B cell (primary cell): ENCODE data around the gene SFTPB. TPM values are rescaled to one million over a fixed set of nuclear protein-coding genes. Genes with fewer than 3 reads are reported as not detected.

Source experiments
- ATAC-seq: fragments of 200-7000 bp; cut with Tn5 transposase; one replicate; pipeline ENCODE4 v1.10.0; 2021; ENCODE audit warnings: low read depth, mild to moderate bottlenecking, moderate number of reproducible peaks, moderate library complexity
- CTCF ChIA-PET: fragments of 350-600 bp; sonication (Branson Sonifier 250); formaldehyde crosslinking; loops from one replicate; lab custom pipeline; 2021; ENCODE audit warnings: antibody characterized with exemption, inconsistent platforms; lab: Charles Lee
- POLR2A ChIA-PET: fragments of 350-600 bp; sonication (Branson Sonifier 250); formaldehyde crosslinking; loops from one replicate; lab custom pipeline; 2021; ENCODE audit warnings: antibody characterized with exemption; lab: Charles Lee
- DNase-seq: peaks from one replicate; pipeline ENCODE4 v3.0.0; 2013
- H2AFZ ChIP-seq: 2 replicates; pipeline ENCODE4 v1.6.1; 2012; ENCODE audit warnings: mild to moderate bottlenecking, low read depth, low read length; ENCODE audit not compliant: insufficient read depth, poor library complexity, severe bottlenecking
- H3K27ac ChIP-seq, 2 donors: 1 replicate in 1 of 2; 2 replicates in 1 of 2; pipeline ENCODE4 v1.5.1; 2012 to 2013; ENCODE audit warnings: low read length in 2 of 2, mild to moderate bottlenecking in 2 of 2, moderate library complexity in 1 of 2
- H3K27me3 ChIP-seq, 4 experiments: fragments of 200-600 bp in 1 of 4; sonication (generic) in 1 of 4; replicated peaks in 1 of 4; 1 replicate in 2 of 4; 2 replicates in 2 of 4; pipeline versions ENCODE4 v1.6.1 to v1.7.0; 2013 to 2016; ENCODE audit warnings: low read length in 3 of 4, mild to moderate bottlenecking in 2 of 4, mixed read lengths in 1 of 4, moderate library complexity in 1 of 4; ENCODE audit not compliant: insufficient read depth in 4 of 4, control insufficient read depth in 3 of 4; ENCODE audit errors: control extremely low read depth in 1 of 4
- H3K36me3 ChIP-seq, 2 experiments: replicated peaks in 1 of 2; 1 replicate in 1 of 2; 2 replicates in 1 of 2; pipeline versions ENCODE4 v1.6.1 to v1.7.1; 2013; ENCODE audit warnings: low read length in 1 of 2; ENCODE audit not compliant: insufficient read depth in 2 of 2, control insufficient read depth in 1 of 2; ENCODE audit errors: control extremely low read depth in 1 of 2, extremely low read depth in 1 of 2
- H3K4me1 ChIP-seq, 2 donors: fragments of 200-600 bp in 1 of 2; sonication (generic) in 1 of 2; 1 replicate in 1 of 2; 2 replicates in 1 of 2; pipeline versions ENCODE4 v1.5.1 to v1.6.1; 2013 to 2017; ENCODE audit warnings: low read length in 2 of 2; ENCODE audit not compliant: control insufficient read depth in 2 of 2, insufficient read depth in 2 of 2
- H3K4me2 ChIP-seq: replicated peaks from 2 replicates; pipeline ENCODE3; 2012; ENCODE audit warnings: mild to moderate bottlenecking, low read depth, low read length; ENCODE audit not compliant: poor library complexity, severe bottlenecking
- H3K4me3 ChIP-seq, 5 experiments: fragments of 200-600 bp in 1 of 5; sonication (generic) in 1 of 5; 1 replicate in 3 of 5; 2 replicates in 2 of 5; pipeline versions ENCODE4 v1.5.1 to v1.7.0; 2011 to 2016; ENCODE audit warnings: low read length in 4 of 5, mild to moderate bottlenecking in 4 of 5, low read depth in 2 of 5, control low read depth in 1 of 5, moderate library complexity in 1 of 5; ENCODE audit not compliant: insufficient read depth in 1 of 5; ENCODE audit errors: control extremely low read depth in 1 of 5, extremely low read depth in 1 of 5
- H3K79me2 ChIP-seq: fragments of 200-600 bp; sonication (generic); one replicate; pipeline ENCODE4 v1.6.0; 2016; ENCODE audit warnings: low read length; ENCODE audit not compliant: control insufficient read depth, insufficient read depth
- H3K9ac ChIP-seq: fragments of 200-600 bp; sonication (generic); 2 replicates; pipeline ENCODE4 v1.6.1; 2017; ENCODE audit warnings: mild to moderate bottlenecking, low read length, moderate library complexity
- H3K9me3 ChIP-seq, 3 donors: one replicate each; pipeline versions ENCODE4 v1.6.1 to v1.7.1; 2013; ENCODE audit warnings: low read length in 2 of 3; ENCODE audit not compliant: control insufficient read depth in 2 of 3, insufficient read depth in 1 of 3; ENCODE audit errors: control extremely low read depth in 1 of 3
- H4K20me1 ChIP-seq: 2 replicates; pipeline ENCODE4 v1.6.0; 2012; ENCODE audit warnings: mild to moderate bottlenecking, low read length; ENCODE audit not compliant: insufficient read depth, control insufficient read depth, poor library complexity, severe bottlenecking
- H3K27ac Mint-ChIP-seq: one replicate; pipeline ENCODE4 v1.8.0; 2021; ENCODE audit warnings: mixed read lengths
- H3K27me3 Mint-ChIP-seq: one replicate; pipeline ENCODE4 v1.8.0; 2021; ENCODE audit warnings: mixed read lengths
- H3K4me1 Mint-ChIP-seq: one replicate; pipeline ENCODE4 v1.8.0; 2021; ENCODE audit warnings: mixed read lengths
- H3K4me3 Mint-ChIP-seq: one replicate; pipeline ENCODE4 v1.8.0; 2021; ENCODE audit warnings: mixed read lengths
- H3K9me3 Mint-ChIP-seq: one replicate; pipeline ENCODE4 v1.8.0; 2022; ENCODE audit warnings: mixed read lengths; ENCODE audit not compliant: insufficient read depth
- EZH2 ChIP-seq: IDR thresholded peaks from 2 replicates; pipeline ENCODE4 v1.6.1; 2012; ENCODE audit warnings: borderline replicate concordance, low read depth, mild to moderate bottlenecking, moderate library complexity, low read length; ENCODE audit not compliant: insufficient read depth, poor library complexity, severe bottlenecking
- WGBS: methylation state at CpG from one replicate; pipeline ENCODE4 v1.1.5; 2013; ENCODE audit warnings: missing lambda C conversion rate; ENCODE audit not compliant: insufficient coverage; 5-methylcytosine and 5-hydroxymethylcytosine counted together
- intact Hi-C: fragments of 100-400 bp; cut with micrococcal nuclease; formaldehyde crosslinking; loops from one replicate; pipeline ENCODE4 v1.10.0; 2022
- polyA plus RNA-seq: library from polyadenylated mRNA; depleted of rRNA; stranded (reverse); fragments of >200 nt; gene quantifications from 2 replicates; pipeline ENCODE4 v1.2.3, GENCODE V29; 2012
- total RNA-seq, 2 donors: library from RNA; stranded (reverse); fragments of 120-200 nt in 1 of 2; gene quantifications; 1 replicate in 1 of 2; 2 replicates in 1 of 2; pipeline versions ENCODE4 v1.2.3 to v1.2.4, GENCODE V29; 2013 to 2022
- TF ChIP-seq, protein P1 (sequence below): fragments of 200-600 bp; IDR thresholded peaks from one replicate; pipeline ENCODE4 v1.8.0; 2022; ENCODE audit warnings: antibody characterized with exemption, mild to moderate bottlenecking

The SFTPB gene
- total and polyA plus RNA-seq, 2 donors (not counting 1 experiment from before 2014, with no cell fraction given) = not detected

DNA sequence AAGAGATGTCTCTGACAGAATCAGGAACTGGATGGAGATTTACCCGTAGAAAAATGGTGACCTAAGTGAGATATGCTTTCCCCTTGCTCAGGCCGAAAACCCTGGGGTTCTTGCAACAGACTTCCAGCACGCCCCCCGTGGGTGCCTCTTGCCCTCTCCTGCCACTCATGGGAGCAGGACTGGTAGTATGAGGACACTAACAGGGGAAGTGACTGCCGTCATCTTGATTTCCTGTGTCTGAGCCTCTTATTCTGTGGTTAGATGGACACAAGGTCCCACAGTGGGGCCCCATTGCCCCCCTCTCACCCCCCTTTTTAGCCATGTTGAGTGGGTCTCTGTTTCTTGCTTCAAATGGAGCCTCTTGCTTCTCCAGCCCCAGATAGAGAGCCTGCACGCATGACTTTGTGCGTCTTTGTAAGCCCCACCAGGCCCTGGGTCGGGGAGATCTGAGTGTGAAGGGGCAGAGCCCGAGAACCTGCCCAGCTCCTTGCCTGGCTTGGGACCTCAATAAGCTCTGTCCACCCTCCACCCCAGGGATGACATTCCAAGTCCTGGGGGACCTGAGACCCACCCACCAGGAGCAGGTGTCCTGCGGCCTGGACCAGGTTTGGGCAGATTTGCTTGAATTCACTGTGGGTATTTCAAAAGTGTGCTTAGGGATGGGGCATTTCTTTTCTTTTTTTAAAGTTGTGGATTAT lies 38.7 kb upstream of the SFTPB start:
- 83% methylated on average over 7 of the region's 10 CpGs for WGBS
- Histone ChIP-seq H3K36me3 (no peaks in the 10 kb centered on the region), H3K4me3 (no peak overlapping the region), H2AFZ (peak overlapping the region; percentile 8), H3K9ac (no peak overlapping the region), H3K27ac (no peak overlapping the region), H3K27me3 (peaks cover 0 to 7% (median 0%) of the 10 kb centered on the region in 4 experiments), H4K20me1 (no peaks in the 10 kb centered on the region), H3K4me2 (peak overlapping the region; percentile 37), H3K4me1 (peaks cover 39 to 44% of the 10 kb centered on the region in 2 donors), H3K79me2 (no peaks in the 10 kb centered on the region), H3K9me3 (no peaks in the 10 kb centered on the region)
- peaks cover 39% of the 10 kb centered on the region for H3K4me1 Mint-ChIP-seq
- intact Hi-C loops = loop anchor here (1.0 to 10.0 kb wide), 4 partner anchors 27 to 315 kb away; partner anchors contain the start of gene MAT2A
- H3K27ac Mint-ChIP-seq = peak overlapping the region; percentile 38
- no peak for ATAC-seq
- H3K9me3 Mint-ChIP-seq = no peaks in the 10 kb centered on the region
- POLR2A ChIA-PET = interaction anchor here (0.6 kb wide), 1 partner anchor 180 kb away, joined by 3 read pairs; no protein-coding TSS in a partner anchor
- TF ChIP-seq EZH2 = no peak
- TF ChIP-seq, protein P1, sequence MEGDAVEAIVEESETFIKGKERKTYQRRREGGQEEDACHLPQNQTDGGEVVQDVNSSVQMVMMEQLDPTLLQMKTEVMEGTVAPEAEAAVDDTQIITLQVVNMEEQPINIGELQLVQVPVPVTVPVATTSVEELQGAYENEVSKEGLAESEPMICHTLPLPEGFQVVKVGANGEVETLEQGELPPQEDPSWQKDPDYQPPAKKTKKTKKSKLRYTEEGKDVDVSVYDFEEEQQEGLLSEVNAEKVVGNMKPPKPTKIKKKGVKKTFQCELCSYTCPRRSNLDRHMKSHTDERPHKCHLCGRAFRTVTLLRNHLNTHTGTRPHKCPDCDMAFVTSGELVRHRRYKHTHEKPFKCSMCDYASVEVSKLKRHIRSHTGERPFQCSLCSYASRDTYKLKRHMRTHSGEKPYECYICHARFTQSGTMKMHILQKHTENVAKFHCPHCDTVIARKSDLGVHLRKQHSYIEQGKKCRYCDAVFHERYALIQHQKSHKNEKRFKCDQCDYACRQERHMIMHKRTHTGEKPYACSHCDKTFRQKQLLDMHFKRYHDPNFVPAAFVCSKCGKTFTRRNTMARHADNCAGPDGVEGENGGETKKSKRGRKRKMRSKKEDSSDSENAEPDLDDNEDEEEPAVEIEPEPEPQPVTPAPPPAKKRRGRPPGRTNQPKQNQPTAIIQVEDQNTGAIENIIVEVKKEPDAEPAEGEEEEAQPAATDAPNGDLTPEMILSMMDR = no peak
- H3K27me3 Mint-ChIP-seq = peaks cover 15% of the 10 kb centered on the region
- CTCF ChIA-PET = interaction anchor here (0.5 to 8.8 kb wide), 17 partner anchors 9 to 287 kb away, joined by 3 to 134 read pairs (median 8); partner anchors contain the start of gene GNLY
- H3K4me3 Mint-ChIP-seq = peak overlapping the region; percentile 40
- no peak for DNase-seq

DNA sequence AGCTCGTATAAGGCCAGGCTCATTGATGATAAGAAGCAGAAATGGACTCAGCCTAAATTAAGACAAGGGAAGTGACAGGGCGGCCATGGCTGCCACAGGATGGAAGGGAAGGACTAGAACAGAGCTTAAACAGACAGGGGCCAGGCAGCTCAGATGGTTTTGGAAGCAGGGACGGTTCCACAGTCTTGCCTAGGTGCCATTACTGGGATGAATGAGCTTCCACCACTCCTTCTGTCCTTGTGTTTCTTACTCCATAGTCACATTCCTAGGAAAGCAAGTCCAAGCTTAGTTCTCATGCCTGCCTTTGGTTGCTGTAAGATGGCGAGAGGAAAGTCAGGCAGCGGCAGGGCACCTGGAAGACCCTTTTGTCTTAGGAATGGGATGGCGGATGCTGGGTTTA lies 38.1 kb upstream of the SFTPB start:
- H3K27ac Mint-ChIP-seq = no peak overlapping the region
- ChIA-PET CTCF (interaction anchor here (0.5 to 8.8 kb wide), 8 partner anchors 12 to 365 kb away, joined by 3 to 134 read pairs (median 14); partner anchors contain the start of gene GNLY), POLR2A (no interaction called here)
- Histone ChIP-seq H3K79me2 (no peaks in the 10 kb centered on the region), H4K20me1 (no peaks in the 10 kb centered on the region), H3K27ac (no peak overlapping the region), H3K9ac (no peak overlapping the region), H2AFZ (no peak overlapping the region), H3K4me3 (no peak overlapping the region), H3K9me3 (no peaks in the 10 kb centered on the region), H3K36me3 (no peaks in the 10 kb centered on the region), H3K27me3 (no peaks in the 10 kb centered on the region), H3K4me1 (peaks cover 39 to 44% of the 10 kb centered on the region in 2 donors), H3K4me2 (peak overlapping the region; percentile 66)
- 93% methylated on average over 5 of the region's 6 CpGs for WGBS
- intact Hi-C loops = loop anchor here (10.0 kb wide), 1 partner anchor 171 kb away; the partner anchor contains the start of gene MAT2A
- DNase-seq (no peak), ATAC-seq (no peak)
- H3K9me3 Mint-ChIP-seq = no peaks in the 10 kb centered on the region
- H3K27me3 Mint-ChIP-seq = peaks cover 15% of the 10 kb centered on the region
- no peak overlapping the region for H3K4me3 Mint-ChIP-seq
- H3K4me1 Mint-ChIP-seq = peaks cover 39% of the 10 kb centered on the region
- TF ChIP-seq, protein P1 = no peak
- TF ChIP-seq EZH2 = no peak
